ENCODE results near the gene NBEAL2. TPM values are rescaled to one million over a fixed set of nuclear protein-coding genes. Genes with fewer than 3 reads are reported as not detected.

Gene NBEAL2
- total RNA-seq, 1 donor from 2014 or later: 12.6 TPM

GRCh38 chr3:46957092-46957820 lies 22.2 kb upstream of the NBEAL2 start:
- H3K4me1 ChIP-seq: peaks cover 97% of the 10 kb centered on the region
- TF ChIP-seq, protein P1, sequence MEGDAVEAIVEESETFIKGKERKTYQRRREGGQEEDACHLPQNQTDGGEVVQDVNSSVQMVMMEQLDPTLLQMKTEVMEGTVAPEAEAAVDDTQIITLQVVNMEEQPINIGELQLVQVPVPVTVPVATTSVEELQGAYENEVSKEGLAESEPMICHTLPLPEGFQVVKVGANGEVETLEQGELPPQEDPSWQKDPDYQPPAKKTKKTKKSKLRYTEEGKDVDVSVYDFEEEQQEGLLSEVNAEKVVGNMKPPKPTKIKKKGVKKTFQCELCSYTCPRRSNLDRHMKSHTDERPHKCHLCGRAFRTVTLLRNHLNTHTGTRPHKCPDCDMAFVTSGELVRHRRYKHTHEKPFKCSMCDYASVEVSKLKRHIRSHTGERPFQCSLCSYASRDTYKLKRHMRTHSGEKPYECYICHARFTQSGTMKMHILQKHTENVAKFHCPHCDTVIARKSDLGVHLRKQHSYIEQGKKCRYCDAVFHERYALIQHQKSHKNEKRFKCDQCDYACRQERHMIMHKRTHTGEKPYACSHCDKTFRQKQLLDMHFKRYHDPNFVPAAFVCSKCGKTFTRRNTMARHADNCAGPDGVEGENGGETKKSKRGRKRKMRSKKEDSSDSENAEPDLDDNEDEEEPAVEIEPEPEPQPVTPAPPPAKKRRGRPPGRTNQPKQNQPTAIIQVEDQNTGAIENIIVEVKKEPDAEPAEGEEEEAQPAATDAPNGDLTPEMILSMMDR (IDR thresholded peaks at IDR 0.05; ENCODE audit: borderline replicate concordance): no peak
- no peaks in the 10 kb centered on the region for H3K27me3 ChIP-seq (ENCODE audit: low read depth)
- H3K9me3 ChIP-seq (replicated peaks): no peaks in the 10 kb centered on the region
- intact Hi-C loops (cut with micrococcal nuclease): no loop called here
- H3K4me3 ChIP-seq: no peak overlapping the region
- H3K36me3 ChIP-seq: no peaks in the 10 kb centered on the region
- peak overlapping the region; percentile 42 for H3K27ac ChIP-seq (replicated peaks)
- no peak for DNase-seq

GRCh38 chr3:46958467-46959160 lies 20.9 kb upstream of the NBEAL2 start:
- DNase-seq: no peak
- H3K4me1 ChIP-seq: peaks cover 90% of the 10 kb centered on the region
- H3K27me3 ChIP-seq (ENCODE audit: low read depth): no peaks in the 10 kb centered on the region
- TF ChIP-seq, protein P1 (IDR thresholded peaks at IDR 0.05; ENCODE audit: borderline replicate concordance): no peak
- H3K27ac ChIP-seq (replicated peaks): peak overlapping the region; percentile 82
- intact Hi-C loops (cut with micrococcal nuclease): no loop called here
- no peaks in the 10 kb centered on the region for H3K36me3 ChIP-seq
- no peaks in the 10 kb centered on the region for H3K9me3 ChIP-seq (replicated peaks)
- no peak overlapping the region for H3K4me3 ChIP-seq

GRCh38 chr3:46959161-46959511 lies 20.3 kb upstream of the NBEAL2 start:
- Histone ChIP-seq H3K4me1 (peaks cover 85% of the 10 kb centered on the region), H3K27me3 (ENCODE audit: low read depth) (no peaks in the 10 kb centered on the region), H3K9me3 (replicated peaks) (no peaks in the 10 kb centered on the region), H3K27ac (replicated peaks) (peak overlapping the region; percentile 82), H3K4me3 (no peak overlapping the region), H3K36me3 (no peaks in the 10 kb centered on the region)
- intact Hi-C loops (cut with micrococcal nuclease): no loop called here
- no peak for DNase-seq
- TF ChIP-seq, protein P1 (IDR thresholded peaks at IDR 0.05; ENCODE audit: borderline replicate concordance): no peak

- no peak for DNase-seq
- Histone ChIP-seq H3K4me3 (peak overlapping the region; percentile 23), H3K36me3 (no peaks in the 10 kb centered on the region), H3K27me3 (ENCODE audit: low read depth) (no peaks in the 10 kb centered on the region), H3K4me1 (peaks cover 83% of the 10 kb centered on the region), H3K9me3 (replicated peaks) (no peaks in the 10 kb centered on the region), H3K27ac (replicated peaks) (peak overlapping the region; percentile 82)
- intact Hi-C loops (cut with micrococcal nuclease): no loop called here
- TF ChIP-seq, protein P1 (IDR thresholded peaks at IDR 0.05; ENCODE audit: borderline replicate concordance): no peak
Measured at GRCh38 chr3:46960081-46960701, 19.3 kb upstream of the NBEAL2 start.

GRCh38 chr3:46960835-46961234 lies 18.6 kb upstream of the NBEAL2 start:
- Histone ChIP-seq H3K4me1 (peaks cover 83% of the 10 kb centered on the region), H3K4me3 (peak overlapping the region; percentile 23), H3K9me3 (replicated peaks) (no peaks in the 10 kb centered on the region), H3K27ac (replicated peaks) (peak overlapping the region; percentile 82), H3K27me3 (ENCODE audit: low read depth) (no peaks in the 10 kb centered on the region), H3K36me3 (no peaks in the 10 kb centered on the region)
- intact Hi-C loops (cut with micrococcal nuclease): no loop called here
- DNase-seq: no peak
- TF ChIP-seq, protein P1 (IDR thresholded peaks at IDR 0.05; ENCODE audit: borderline replicate concordance): no peak
